ENCODE measurements around the gene SLC13A5.
"Not testable (repeated sequence)": the region's sequence is repeated elsewhere in the genome, so short reads cannot be mapped to it uniquely, and the experiment has no call there.

Gene SLC13A5

GRCh38 chr17:6658411-6658810 lies 54.8 kb downstream of the SLC13A5 start:
- not testable (repeated sequence) for DNase-seq

GRCh38 chr17:6657633-6658287 lies 55.4 kb downstream of the SLC13A5 start:
- DNase-seq: no peak

GRCh38 chr17:6656797-6657632 lies 56.2 kb downstream of the SLC13A5 start:
- DNase-seq: peak; percentile 51 to 52

- DNase-seq: not testable (repeated sequence)
Measured at GRCh38 chr17:6655732-6656361, 57.3 kb downstream of the SLC13A5 start.

- no peak for DNase-seq
Measured at GRCh38 chr17:6654841-6655731, 58.1 kb downstream of the SLC13A5 start.

- peak in 1 of 2 experiments; percentile 25 for DNase-seq
Measured at GRCh38 chr17:6651919-6652452, 61.2 kb downstream of the SLC13A5 start.

GRCh38 chr17:6651354-6651918 lies 61.7 kb downstream of the SLC13A5 start, which contains the start of the genes C17orf100 and MED31:
Gene C17orf100, plus strand, starts transcription at chr17:6651762. Its CDS starts 152 bp downstream, at chr17:6651914.
Gene MED31, minus strand, starts transcription at chr17:6651605. Its CDS starts 77 bp downstream, at chr17:6651528.
- DNase-seq: peak; percentile 90 to 92

GRCh38 chr17:6648181-6648580 lies 65.0 kb downstream of the SLC13A5 start:
- no peak for DNase-seq

GRCh38 chr17:6643451-6644125 lies 69.6 kb downstream of the SLC13A5 start:
- no peak for DNase-seq

- no peak for DNase-seq
Measured at GRCh38 chr17:6642592-6642991, 70.6 kb downstream of the SLC13A5 start.

GRCh38 chr17:6641247-6641863 lies 71.8 kb downstream of the SLC13A5 start:
- no peak for DNase-seq

GRCh38 chr17:6640536-6641246 lies 72.5 kb downstream of the SLC13A5 start, which contains the start of the genes KIAA0753 and TXNDC17:
Gene KIAA0753, minus strand, starts transcription at chr17:6640711. Its CDS starts 5,608 bp downstream, at chr17:6635103.
Gene TXNDC17, plus strand, starts transcription at chr17:6641060. Its CDS starts 23 bp downstream, at chr17:6641083.
- peak; percentile 87 to 90 for DNase-seq

GRCh38 chr17:6639586-6640535 lies 73.3 kb downstream of the SLC13A5 start:
- peak in 1 of 2 experiments; percentile 37 for DNase-seq

- DNase-seq: peak in 1 of 2 experiments; percentile 20
Measured at GRCh38 chr17:6639014-6639585, 74.1 kb downstream of the SLC13A5 start.

- no peak for DNase-seq
Measured at GRCh38 chr17:6638046-6638908, 74.9 kb downstream of the SLC13A5 start.

GRCh38 chr17:6637458-6637840 lies 75.7 kb downstream of the SLC13A5 start:
- DNase-seq: no peak

Measured in stimulated activated CD4-positive, alpha-beta T cell treated with anti-CD3 and anti-CD28 coated beads, Interleukin-4, amount 100 ng/mL, for 4 hours (primary cell).